GM18520 (cell line): ENCODE data around the gene ATP2B2.

ENCODE experiments used
- ATAC-seq: cut with Tn5 transposase; IDR thresholded peaks from one replicate; pipeline ENCODE4 v1.9.1; 2021; ENCODE audit not compliant: unreplicated experiment

ATP2B2 gene

DNA sequence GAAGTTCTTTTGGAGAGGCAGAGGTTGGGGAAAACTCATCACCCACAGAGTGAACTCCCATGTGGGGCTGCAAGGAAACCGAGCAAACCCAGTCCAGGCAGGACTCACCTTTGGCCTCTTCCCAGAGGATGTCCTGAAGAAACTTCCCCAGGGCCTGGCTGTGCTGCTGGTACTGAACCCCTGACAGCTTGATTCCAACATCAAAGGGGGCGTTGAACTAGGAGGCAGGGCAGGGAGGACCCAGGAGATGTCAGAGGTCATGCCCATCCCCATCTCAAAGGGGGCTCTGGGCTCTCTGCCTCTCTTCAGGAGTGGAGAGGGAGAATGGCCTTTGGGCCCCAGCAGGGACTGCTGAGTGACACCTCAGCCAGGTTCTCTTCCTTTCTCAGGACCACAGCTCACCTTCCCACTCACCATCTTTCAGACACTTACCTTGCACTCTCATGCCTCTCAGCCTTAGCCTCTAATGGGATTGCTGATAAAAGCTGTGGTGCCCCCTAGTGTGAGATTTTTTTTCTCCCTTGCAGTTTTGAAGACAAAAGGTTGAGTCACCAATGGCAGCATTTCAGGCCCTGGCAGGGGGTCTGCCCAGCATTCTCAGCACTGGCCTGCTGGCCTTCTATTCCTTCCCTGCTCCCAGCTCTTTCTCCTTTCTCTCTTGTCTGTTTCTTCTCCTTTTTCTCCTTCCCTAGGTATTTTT, 218.6 kb downstream of the ATP2B2 start:
- ATAC-seq: no peak

DNA sequence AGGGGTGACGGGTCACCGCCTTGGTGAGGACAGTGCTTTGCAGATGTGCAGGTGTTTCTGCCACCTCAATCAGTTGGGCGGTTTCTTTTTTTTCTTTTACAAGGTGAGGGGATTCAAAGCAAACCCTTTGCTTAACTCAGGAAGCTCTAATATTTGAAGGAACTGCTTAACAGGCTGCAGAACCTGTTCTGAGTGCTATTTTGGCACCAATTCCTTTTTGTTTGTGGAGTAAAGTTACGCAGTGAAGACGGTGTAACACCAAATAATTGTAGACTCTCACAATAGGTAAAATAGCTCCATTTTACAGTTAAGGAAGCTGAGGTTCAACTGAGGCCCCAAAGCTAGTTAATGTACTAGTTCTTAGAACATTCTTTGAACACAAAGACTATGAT, 219.3 kb downstream of the ATP2B2 start:
- ATAC-seq: no peak

DNA sequence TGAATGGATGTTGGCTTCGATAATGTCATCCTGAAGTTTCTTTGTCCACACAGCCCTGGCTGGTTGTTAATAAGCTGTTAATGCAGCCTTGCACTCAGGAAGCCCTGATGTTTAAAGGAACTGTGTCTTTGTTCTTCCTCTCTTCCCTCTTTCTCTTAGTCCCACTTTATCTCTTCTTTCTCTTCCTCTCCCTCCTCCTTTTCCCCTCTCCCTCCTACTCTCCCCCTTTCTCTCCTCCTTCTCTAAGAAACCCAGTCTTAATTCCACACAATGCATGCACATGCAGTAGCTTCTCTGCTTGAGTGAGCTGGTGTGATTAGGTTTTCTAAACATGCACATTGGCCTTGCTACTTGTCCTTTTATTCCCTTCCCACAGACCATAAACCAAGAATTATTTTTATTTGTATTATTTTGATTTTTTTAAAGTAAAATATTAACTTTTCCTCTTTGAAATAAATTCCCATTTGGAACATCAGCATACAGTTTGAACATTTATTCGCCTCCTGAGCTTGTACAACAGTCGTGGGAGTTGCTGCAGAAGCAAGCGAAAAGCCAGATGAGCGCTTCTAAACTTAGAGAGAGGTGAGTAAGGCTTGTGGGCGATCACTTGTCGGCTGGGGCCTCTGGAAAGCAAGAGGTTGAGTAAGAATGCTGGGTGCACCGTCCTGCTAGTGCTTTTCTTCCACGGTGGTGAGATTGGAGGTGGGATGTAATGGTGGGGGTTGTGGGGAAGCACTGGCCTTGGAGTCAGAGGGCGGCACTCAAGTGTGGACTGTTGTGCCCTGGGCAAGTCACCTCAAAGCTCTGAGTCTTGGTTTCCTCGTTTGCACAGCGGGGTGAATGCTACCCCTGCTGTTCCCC, 219.9 kb downstream of the ATP2B2 start:
- ATAC-seq: no peak

DNA sequence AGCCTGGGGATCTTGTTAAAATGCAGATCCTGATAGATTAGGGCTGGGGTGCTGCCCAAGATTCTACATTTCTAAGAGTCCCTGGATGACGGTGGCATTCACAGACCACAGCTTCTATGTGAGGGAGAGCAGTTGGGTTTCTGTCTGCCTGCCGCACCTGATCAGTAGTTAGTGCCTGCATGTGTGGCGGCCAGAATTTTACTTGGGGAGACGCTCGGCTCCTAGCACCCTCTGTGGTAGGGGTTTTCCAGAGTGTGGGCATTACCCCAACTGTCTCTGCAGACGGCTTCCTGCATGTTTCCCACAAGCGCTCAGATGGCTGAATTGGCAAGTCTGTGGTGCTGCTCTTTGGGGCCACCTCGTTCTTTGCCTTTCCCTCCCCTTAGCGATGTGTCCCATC, 220.9 kb downstream of the ATP2B2 start:
- ATAC-seq: no peak

DNA sequence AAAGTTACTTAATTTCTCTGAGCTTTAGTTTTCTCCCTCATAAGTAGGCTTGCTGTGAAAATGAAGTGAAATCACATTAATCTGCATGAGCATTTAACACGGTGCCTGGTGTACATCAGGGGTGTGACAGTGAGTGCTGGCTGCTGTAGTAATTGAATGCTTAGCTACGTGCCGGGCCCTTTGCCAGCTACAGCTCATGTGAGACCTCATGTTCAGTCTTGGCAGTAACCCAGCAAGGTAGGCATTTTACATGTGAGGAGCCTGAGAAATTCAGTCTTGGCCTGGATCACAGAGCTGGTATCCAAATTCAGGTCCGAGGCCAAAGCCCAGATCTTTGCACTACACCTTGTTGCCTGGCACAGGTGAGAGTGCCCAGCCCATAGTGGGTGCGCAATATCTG, 221.7 kb downstream of the ATP2B2 start:
- ATAC-seq: no peak

DNA sequence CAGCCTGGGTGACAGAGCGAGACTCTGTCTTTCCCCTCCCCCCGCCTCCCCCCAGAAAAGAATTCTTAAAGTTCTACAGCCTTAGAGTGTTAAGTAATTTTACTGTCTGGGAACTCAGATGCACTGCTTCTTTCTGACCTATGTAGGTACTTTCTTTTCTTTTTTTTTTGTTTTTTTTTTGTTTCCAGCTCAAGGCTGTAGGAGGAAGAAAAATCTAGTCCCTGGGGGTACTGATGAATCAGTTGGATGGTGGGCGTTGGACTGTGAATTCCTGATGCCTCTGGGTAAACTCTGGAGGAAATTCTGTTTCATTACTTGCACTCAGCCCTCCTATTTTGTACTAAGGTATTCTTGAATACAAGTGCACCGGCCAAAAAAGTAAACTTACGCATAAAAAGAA, 223.4 kb downstream of the ATP2B2 start:
- no peak for ATAC-seq

DNA sequence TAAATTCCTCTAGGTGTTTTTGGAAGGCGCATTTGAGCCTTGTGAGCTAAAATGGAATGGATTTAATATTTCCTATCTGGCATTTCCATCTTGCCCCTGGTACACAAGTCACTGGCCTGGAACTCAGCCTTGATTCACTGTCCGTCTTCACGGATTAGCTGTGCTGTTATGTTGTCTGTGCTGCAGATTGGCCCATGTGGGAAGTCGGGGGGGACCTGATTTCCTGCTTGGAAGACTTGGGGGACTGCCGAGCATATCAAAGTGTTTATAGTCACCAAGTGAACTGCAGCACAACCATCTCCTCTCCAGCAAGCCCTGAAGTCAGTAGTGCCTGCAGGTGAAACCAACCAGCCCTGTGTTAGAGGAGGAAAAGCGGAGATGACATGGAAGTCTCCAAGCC, 224.8 kb downstream of the ATP2B2 start:
- no peak for ATAC-seq

DNA sequence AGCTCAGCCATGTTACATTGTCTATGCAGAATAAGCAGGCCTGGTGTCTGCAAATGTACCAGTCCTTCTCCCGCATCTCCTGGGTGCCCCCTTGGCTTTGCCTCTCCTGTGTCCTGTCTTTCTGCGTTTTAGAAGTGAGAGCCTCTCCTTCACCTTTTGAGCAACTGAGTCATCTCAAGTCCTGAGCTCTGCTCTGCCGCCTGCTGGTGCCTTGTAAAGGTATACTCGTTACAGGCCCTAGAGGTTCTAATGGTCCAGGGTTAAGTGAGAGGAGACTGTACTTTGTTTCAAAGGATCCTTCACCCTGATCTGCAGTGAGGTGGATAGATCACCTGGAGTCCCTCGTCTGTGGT, 225.2 kb downstream of the ATP2B2 start:
- ATAC-seq: no peak

DNA sequence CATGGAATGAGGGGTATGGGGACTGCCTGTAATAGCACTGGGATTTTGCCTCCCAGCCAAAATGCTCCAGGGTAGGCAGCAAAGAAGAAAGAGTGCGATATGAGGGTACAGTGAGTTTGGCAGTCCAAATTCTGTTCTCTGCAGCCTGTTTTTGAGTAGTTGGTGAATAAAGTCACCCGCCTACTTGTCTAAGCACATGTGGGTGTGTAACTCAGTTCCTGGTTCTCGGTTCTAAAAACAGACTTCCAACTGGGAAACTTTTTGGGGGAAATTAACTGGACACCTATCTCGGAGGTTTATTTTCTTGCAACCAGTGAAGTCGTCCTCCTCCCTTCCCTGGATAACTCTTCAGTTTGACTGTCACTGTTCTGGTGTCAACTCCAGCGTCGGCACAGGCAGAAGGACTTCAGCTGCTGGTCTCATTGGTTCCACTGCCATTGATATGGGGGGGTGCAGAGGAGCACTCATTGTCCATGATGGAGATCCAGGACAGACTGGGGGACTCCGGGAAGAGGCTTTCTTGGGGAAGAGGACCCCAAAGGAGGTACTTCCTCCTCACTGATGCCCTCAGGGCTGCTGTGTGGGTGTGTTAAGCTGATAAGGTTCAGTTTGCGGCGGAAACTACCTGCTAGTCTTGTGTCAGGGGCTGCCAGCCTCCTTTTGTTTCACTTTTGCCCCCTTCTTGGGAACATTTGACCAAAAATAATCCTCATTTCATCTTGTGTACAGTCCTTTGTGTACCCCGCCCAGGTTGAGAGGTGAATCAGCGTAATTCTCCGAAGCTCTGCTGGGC, 225.8 kb downstream of the ATP2B2 start:
- no peak for ATAC-seq

DNA sequence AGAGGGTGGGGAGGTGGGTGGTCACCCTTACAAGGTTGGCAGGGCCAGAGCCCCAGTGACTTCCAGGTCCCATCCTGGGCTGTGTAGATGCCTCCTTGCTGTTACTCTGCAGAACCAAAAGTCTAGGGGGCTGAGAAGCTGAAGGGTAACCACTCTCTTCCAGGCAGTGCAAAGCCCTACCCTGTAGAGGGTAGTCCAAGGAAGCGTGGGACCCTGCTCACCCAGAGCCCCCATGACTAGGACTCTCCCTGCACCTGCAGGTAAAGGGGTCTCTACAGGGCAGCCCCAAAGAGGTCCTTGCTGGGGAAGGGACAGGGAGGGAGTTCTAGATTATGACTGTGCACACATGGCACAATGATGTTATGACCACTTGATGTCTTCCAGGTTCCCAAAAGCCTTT, 226.9 kb downstream of the ATP2B2 start:
- no peak for ATAC-seq

DNA sequence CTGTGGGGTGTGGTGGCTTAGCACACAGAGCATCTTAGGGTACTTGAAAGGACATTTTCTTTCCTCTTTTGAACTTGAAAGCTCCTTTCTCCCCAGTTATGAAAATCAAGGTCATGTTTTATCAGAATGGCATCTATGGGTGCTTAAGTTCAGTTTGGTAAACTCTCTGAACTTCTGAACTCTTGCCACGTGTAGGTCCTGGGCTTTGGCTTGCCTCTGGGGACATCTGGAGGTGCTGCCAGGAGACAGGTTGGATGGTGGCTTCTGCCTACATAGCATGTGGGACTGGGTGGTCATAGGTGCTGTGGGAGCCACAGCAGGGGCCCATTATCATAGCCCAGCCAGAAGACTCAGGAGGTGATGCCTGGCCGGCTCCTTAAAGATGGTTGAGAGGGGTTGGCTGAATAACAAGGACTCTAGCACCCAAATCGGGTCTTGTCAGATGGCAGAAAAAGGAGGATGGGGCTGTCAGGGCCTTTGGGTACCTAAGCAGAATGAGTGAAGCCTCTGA, 228.2 kb downstream of the ATP2B2 start:
- no peak for ATAC-seq

DNA sequence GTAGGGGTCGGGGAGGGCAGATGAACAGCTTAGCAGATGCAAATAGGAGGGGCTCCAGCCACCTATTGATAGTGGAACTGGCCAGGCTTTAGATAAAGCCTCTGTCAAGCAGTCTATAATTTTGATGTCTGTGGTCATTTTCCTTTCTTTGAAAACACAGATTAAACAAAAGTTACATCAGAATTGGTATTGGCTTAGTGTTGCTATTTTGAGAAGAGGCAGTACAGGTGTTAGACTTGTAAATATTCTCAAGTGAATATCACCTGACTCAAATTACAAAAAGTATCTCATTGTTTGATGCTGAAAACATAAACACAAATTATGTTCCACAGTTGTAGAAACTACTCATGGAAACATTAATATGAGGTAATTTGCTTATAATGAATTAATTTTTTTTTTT, 230.8 kb downstream of the ATP2B2 start:
- ATAC-seq: no peak
